Fibroblast of mammary gland (primary cell): ENCODE data around the gene GFRA4.

ENCODE experiments used
- DNase-seq: peaks from one replicate; pipeline ENCODE4 v3.0.0-alpha.2; 2010; ENCODE audit warnings: low read depth
- H3K4me3 ChIP-seq: 2 replicates; pipeline ENCODE4 v1.5.1; 2011; ENCODE audit warnings: low read depth, mild to moderate bottlenecking, low read length, moderate library complexity; ENCODE audit not compliant: control insufficient read depth
- TF ChIP-seq, protein P1 (sequence below): conservative IDR thresholded peaks from 2 replicates; pipeline ENCODE4 v1.5.1; 2011; ENCODE audit warnings: low read depth, low read length, inconsistent platforms; ENCODE audit not compliant: control insufficient read depth, insufficient read depth

GFRA4 gene

DNA sequence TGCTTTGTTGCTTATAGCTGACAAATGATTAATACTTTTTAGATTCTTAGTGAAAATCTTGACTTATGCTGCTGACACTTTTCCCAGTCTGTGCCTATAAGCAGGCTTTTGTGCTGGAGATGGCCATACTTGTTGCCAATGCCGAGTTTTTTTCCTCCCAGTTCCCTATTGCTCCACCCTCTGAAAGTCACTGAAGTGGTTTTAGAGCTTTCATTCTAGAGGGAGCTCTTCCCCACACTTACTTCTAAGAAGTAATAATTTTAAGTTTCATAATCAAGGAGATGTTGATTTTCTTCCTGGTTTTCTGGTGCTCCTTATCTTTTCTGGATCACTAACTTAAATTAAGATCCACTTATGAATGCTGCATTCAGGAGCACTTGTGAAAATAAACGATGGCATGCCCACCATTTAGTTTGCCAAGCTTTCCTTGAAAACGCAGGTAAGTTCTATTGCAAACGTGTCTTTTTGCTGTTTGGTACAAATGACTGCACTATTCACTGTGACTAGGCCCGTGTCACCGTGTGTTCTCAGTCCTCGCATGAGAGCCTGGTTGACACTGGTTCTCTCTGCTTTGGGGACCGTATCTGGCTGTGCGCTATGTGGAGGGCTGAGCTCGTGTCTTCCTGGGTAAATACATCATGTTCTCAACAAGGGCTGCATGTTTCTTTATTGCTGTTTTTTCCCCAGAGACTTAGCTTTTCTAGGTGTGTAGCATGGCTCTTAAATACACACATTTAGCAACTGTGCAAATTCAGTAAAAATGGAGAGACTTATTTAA lies 50.2 kb downstream of the GFRA4 start:
- DNase-seq = peak; percentile 21
- TF ChIP-seq, protein P1, sequence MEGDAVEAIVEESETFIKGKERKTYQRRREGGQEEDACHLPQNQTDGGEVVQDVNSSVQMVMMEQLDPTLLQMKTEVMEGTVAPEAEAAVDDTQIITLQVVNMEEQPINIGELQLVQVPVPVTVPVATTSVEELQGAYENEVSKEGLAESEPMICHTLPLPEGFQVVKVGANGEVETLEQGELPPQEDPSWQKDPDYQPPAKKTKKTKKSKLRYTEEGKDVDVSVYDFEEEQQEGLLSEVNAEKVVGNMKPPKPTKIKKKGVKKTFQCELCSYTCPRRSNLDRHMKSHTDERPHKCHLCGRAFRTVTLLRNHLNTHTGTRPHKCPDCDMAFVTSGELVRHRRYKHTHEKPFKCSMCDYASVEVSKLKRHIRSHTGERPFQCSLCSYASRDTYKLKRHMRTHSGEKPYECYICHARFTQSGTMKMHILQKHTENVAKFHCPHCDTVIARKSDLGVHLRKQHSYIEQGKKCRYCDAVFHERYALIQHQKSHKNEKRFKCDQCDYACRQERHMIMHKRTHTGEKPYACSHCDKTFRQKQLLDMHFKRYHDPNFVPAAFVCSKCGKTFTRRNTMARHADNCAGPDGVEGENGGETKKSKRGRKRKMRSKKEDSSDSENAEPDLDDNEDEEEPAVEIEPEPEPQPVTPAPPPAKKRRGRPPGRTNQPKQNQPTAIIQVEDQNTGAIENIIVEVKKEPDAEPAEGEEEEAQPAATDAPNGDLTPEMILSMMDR = peak; percentile 2

DNA sequence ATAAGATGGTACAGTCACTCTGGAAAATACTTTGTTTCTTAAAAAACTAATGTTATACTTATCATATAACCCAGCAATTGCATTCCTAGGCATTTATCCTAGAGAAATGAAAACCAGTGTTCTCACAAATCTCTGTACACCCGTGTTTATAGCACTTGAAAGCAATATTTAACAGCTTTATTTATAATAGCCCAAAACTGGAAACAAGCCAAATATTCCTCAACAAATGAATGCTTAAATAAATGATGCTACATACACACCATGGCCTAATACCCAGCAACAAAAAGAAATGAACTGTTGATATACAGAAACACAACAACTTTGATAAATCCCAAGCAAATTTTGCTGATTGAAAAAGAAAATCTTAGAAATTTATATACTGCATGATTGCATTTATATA lies 51.3 kb downstream of the GFRA4 start:
- no peak for DNase-seq
- TF ChIP-seq, protein P1 = no peak
- no peak overlapping the region for H3K4me3 ChIP-seq

More for the DNA sequence above, 50.2 kb downstream of the GFRA4 start:
- H3K4me3 ChIP-seq = no peak overlapping the region
